ENCODE data around the gene CCDC91. TPM values are rescaled to one million over a fixed set of nuclear protein-coding genes. Genes with fewer than 3 reads are reported as not detected.

Gene CCDC91
- total RNA-seq, 6 donors from 2014 or later, result 27.7 to 77.5 (median 30.2) TPM

DNA sequence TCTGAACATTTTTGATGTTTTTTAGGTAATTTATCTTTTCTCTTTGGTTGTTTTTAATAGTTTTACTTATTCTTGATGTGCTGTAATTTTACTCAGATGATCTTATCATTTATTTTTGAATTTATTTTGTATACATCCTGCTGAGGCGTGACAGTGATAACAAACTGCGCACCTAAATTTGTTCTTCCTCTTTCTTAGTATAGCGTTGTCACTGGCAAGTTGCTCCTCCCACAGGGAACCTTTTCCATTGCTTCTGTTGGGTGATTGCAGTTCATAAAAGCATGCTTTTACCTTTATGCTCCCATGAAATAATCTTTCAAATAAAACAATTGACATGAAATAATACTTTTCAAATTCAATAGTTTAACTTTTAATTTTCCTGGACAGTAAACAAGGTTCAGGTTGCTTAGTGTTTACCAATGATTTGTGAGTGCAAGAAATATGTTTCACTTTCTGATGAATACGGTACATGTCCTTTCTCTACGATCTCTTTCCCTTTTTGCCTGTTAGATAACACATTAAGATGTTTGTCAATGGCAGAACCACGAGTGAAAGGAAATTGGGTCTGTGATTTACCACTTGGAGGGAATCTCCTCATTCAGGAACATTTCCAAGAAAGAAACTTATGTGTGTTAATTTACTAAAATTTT lies 223.3 kb downstream of the CCDC91 start:
- Histone ChIP-seq H3K36me3 (peaks cover 0 to 3% (median 0%) of the 10 kb centered on the region in 4 donors), H3K27ac (no peak overlapping the region), H3K4me1 (no peaks in the 10 kb centered on the region), H3K9me3 (no peaks in the 10 kb centered on the region), H3K4me3 (no peak overlapping the region), H3K27me3 (no peaks in the 10 kb centered on the region)
- 75 to 84% methylated on average over 6 of the region's 6 CpGs for whole genome bisulfite sequencing, 2 donors
- TF ChIP-seq, protein P1, sequence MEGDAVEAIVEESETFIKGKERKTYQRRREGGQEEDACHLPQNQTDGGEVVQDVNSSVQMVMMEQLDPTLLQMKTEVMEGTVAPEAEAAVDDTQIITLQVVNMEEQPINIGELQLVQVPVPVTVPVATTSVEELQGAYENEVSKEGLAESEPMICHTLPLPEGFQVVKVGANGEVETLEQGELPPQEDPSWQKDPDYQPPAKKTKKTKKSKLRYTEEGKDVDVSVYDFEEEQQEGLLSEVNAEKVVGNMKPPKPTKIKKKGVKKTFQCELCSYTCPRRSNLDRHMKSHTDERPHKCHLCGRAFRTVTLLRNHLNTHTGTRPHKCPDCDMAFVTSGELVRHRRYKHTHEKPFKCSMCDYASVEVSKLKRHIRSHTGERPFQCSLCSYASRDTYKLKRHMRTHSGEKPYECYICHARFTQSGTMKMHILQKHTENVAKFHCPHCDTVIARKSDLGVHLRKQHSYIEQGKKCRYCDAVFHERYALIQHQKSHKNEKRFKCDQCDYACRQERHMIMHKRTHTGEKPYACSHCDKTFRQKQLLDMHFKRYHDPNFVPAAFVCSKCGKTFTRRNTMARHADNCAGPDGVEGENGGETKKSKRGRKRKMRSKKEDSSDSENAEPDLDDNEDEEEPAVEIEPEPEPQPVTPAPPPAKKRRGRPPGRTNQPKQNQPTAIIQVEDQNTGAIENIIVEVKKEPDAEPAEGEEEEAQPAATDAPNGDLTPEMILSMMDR (IDR thresholded peaks at IDR 0.05), result no peak
- TF ChIP-seq EP300 (IDR thresholded peaks at IDR 0.05) (no peak), POLR2AphosphoS5 (IDR thresholded peaks at IDR 0.05) (no peak), POLR2A (IDR thresholded peaks at IDR 0.05) (no peak)
- no peak for ATAC-seq (ENCODE audit: low FRiP score in 2 of 2)
- DNase-seq, result no peak

DNA sequence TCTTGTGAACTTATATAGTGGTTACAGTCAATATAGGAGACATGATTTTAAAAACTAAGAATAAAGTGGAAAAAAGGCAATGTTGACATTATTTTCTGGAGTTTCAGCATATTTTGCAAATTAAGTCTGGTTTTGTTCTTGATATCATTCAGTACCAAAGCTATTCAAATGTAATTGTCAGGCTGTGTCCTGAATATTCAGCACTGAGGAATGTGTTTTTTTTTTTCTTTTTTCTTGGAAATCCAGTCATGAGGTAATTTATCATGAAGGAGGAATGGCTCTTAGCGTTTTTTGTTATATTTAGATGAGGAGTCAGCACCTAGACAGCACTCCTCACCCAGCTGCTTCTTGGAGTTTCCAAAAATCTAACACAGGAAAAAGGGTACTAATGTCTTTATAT lies 225.5 kb downstream of the CCDC91 start:
- no peak overlapping the region for H3K27ac ChIP-seq
- ATAC-seq (ENCODE audit: low FRiP score in 2 of 2), result peak in 1 of 2 donors; percentile 75
- no peaks in the 10 kb centered on the region for H3K27me3 ChIP-seq
- peaks cover 0 to 3% (median 0%) of the 10 kb centered on the region in 4 donors for H3K36me3 ChIP-seq
- 29 to 51% methylated on average over 1 of the region's 1 CpG for WGBS, 2 donors
- no peaks in the 10 kb centered on the region for H3K4me1 ChIP-seq
- H3K9me3 ChIP-seq, result no peaks in the 10 kb centered on the region
- DNase-seq, result no peak
- H3K4me3 ChIP-seq, result no peak overlapping the region
- no peak for TF ChIP-seq POLR2A (IDR thresholded peaks at IDR 0.05)
- TF ChIP-seq, protein P1 (IDR thresholded peaks at IDR 0.05), result no peak
- no peak for TF ChIP-seq EP300 (IDR thresholded peaks at IDR 0.05)
- no peak for TF ChIP-seq POLR2AphosphoS5 (IDR thresholded peaks at IDR 0.05)

DNA sequence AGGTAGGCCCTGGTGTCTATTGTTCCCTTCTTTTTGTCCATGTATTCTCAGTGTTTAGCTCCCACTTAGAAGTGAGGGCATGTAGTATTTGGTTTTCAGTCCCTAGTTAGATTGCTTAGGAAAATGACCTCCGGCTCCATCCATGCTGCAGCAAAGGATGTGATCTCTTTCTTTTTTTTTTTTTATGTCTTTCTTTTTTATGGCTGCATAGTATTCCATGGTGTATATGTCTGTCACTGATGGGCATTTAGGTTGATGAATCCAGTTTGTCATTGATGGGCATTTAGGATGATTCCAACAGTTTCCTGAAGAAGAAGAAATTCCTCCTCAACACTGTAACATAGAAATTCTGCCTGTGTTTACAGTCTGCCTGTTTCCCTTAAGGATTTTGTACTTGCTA lies 231.1 kb downstream of the CCDC91 start:
- ATAC-seq (ENCODE audit: low FRiP score in 2 of 2) (no peak), DNase-seq (no peak)
- H3K9me3 ChIP-seq, result no peaks in the 10 kb centered on the region
- no peaks in the 10 kb centered on the region for H3K36me3 ChIP-seq
- H3K27me3 ChIP-seq, result no peaks in the 10 kb centered on the region
- WGBS, 2 donors, result 100% methylated on average over 1 of the region's 1 CpG
- H3K4me1 ChIP-seq, result no peaks in the 10 kb centered on the region
- TF ChIP-seq, protein P1 (IDR thresholded peaks at IDR 0.05), result no peak
- no peak for TF ChIP-seq POLR2AphosphoS5 (IDR thresholded peaks at IDR 0.05)
- no peak for TF ChIP-seq EP300 (IDR thresholded peaks at IDR 0.05)
- TF ChIP-seq POLR2A (IDR thresholded peaks at IDR 0.05), result no peak
- no peak overlapping the region for H3K27ac ChIP-seq
- H3K4me3 ChIP-seq, result no peak overlapping the region

DNA sequence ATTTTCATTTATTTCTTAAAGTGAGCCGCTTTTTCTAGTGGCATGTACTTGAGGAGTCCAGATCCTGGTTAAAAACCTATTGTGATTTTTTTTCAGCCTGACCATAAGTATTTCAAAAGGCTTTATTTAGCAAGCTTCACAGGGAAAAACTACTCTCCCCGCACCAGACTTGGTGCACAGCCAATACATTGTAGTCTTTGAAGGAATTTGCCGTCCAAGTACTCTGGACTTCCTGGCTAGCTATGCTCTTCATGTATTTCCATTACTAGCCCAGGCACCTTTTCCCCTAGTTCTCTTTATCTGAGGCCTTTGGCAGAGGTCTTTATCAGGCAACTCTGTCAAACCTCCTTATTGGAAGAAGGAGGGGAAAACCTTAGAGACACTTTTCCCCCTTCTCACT lies 234.7 kb downstream of the CCDC91 start:
- Histone ChIP-seq H3K9me3 (no peaks in the 10 kb centered on the region), H3K4me3 (no peak overlapping the region), H3K27ac (no peak overlapping the region), H3K4me1 (no peaks in the 10 kb centered on the region), H3K36me3 (no peaks in the 10 kb centered on the region), H3K27me3 (no peaks in the 10 kb centered on the region)
- ATAC-seq (ENCODE audit: low FRiP score in 2 of 2) (no peak), DNase-seq (peak in 1 of 2 donors; percentile 26)
- 40 to 41% methylated on average over 3 of the region's 3 CpGs for WGBS, 2 donors
- TF ChIP-seq POLR2AphosphoS5 (IDR thresholded peaks at IDR 0.05), result no peak
- TF ChIP-seq EP300 (IDR thresholded peaks at IDR 0.05), result no peak
- no peak for TF ChIP-seq POLR2A (IDR thresholded peaks at IDR 0.05)
- TF ChIP-seq, protein P1 (IDR thresholded peaks at IDR 0.05), result no peak

DNA sequence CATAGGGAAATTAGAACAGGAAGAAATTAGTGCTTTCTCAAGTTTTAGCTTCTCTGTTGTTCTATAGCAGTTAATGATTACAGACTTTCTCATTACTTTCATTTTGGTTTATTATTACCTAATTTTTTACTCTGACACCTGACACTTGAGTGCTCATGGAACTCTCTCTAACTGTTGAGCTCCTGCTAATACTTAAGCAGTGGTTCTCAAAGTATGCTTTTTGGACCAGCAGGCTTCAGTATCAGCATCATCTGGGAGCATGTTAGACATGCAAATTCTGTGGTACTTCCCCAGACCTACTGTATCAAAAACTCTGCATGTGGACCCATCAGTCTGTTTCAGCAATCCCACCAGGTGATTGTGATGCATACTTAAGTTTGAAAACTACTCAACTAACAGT lies 235.3 kb downstream of the CCDC91 start:
- no peaks in the 10 kb centered on the region for H3K36me3 ChIP-seq
- no peak for DNase-seq
- no peak overlapping the region for H3K27ac ChIP-seq
- H3K27me3 ChIP-seq, result no peaks in the 10 kb centered on the region
- no peaks in the 10 kb centered on the region for H3K4me1 ChIP-seq
- H3K9me3 ChIP-seq, result no peaks in the 10 kb centered on the region
- no peak overlapping the region for H3K4me3 ChIP-seq
- no peak for ATAC-seq (ENCODE audit: low FRiP score in 2 of 2)
- no peak for TF ChIP-seq EP300 (IDR thresholded peaks at IDR 0.05)
- no peak for TF ChIP-seq POLR2AphosphoS5 (IDR thresholded peaks at IDR 0.05)
- TF ChIP-seq POLR2A (IDR thresholded peaks at IDR 0.05), result no peak
- TF ChIP-seq, protein P1 (IDR thresholded peaks at IDR 0.05), result no peak
